Adrenal gland (tissue), 5 donors: ENCODE data around the gene PAX5.

ENCODE experiments used
- POLR2A ChIP-seq, 2 donors: fragments of 450-650 bp; IDR thresholded peaks; one replicate each; pipeline ENCODE4 v1.6.1; 2017; ENCODE audit warnings: antibody characterized with exemption in 2 of 2, mild to moderate bottlenecking in 2 of 2, moderate library complexity in 1 of 2
- TF ChIP-seq, protein P1 (sequence below), 6 experiments: fragments of 450-650 bp in 4 of 6; fragments of 200-600 bp in 2 of 6; sonication (generic) in 1 of 6; IDR thresholded peaks; 1 replicate in 5 of 6; 2 replicates in 1 of 6; pipeline versions ENCODE4 v1.5.1 to v1.8.0; 2016 to 2021; ENCODE audit warnings: antibody characterized with exemption in 6 of 6, mild to moderate bottlenecking in 2 of 6, moderate library complexity in 1 of 6
- donor health status: DM: no; HTN: no; CAD: no.

GRCh38 chr9:36941441-36941840 lies 92.6 kb downstream of the PAX5 start:
- TF ChIP-seq, protein P1, sequence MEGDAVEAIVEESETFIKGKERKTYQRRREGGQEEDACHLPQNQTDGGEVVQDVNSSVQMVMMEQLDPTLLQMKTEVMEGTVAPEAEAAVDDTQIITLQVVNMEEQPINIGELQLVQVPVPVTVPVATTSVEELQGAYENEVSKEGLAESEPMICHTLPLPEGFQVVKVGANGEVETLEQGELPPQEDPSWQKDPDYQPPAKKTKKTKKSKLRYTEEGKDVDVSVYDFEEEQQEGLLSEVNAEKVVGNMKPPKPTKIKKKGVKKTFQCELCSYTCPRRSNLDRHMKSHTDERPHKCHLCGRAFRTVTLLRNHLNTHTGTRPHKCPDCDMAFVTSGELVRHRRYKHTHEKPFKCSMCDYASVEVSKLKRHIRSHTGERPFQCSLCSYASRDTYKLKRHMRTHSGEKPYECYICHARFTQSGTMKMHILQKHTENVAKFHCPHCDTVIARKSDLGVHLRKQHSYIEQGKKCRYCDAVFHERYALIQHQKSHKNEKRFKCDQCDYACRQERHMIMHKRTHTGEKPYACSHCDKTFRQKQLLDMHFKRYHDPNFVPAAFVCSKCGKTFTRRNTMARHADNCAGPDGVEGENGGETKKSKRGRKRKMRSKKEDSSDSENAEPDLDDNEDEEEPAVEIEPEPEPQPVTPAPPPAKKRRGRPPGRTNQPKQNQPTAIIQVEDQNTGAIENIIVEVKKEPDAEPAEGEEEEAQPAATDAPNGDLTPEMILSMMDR (IDR thresholded peaks at IDR 0.05), result no peak
- TF ChIP-seq POLR2A (IDR thresholded peaks at IDR 0.05), result no peak
